OCI-LY3 (cell line): Measurements from ENCODE around the gene DGKB.
A peak's percentile ranks its signal among the peaks of the same experiment; 100 is the strongest.

Source experiments
- H2AFZ ChIP-seq: fragments of 200-600, 300-600 bp; shearing (Covaris generic); 2 replicates; pipeline ENCODE4 v1.6.0; 2014; ENCODE audit warnings: antibody characterized with exemption, low read depth, low read length
- H3K27ac ChIP-seq: fragments of 200-600, 300-600 bp; sonication (generic); 2 replicates; pipeline ENCODE4 v1.5.1; 2014; ENCODE audit warnings: mild to moderate bottlenecking, low read length, moderate library complexity, mixed read lengths
- H3K27me3 ChIP-seq: fragments of 200-600, 300-600 bp; sonication (generic); 2 replicates; pipeline ENCODE4 v1.6.1; 2014; ENCODE audit warnings: low read depth, low read length, mixed read lengths
- H3K36me3 ChIP-seq: fragments of 200-600, 300-600 bp; sonication (generic); replicated peaks from 2 replicates; pipeline ENCODE3; 2014; ENCODE audit warnings: low read depth, low read length, mixed read lengths
- H3K4me1 ChIP-seq: fragments of 300-600, 200-600 bp; sonication (generic); 2 replicates; pipeline ENCODE4 v1.6.1; 2014; ENCODE audit warnings: low read length, mixed read lengths
- H3K4me2 ChIP-seq: fragments of 200-600, 300-600 bp; sonication (generic); 2 replicates; pipeline ENCODE4 v1.6.1; 2014; ENCODE audit warnings: low read length, mixed read lengths
- H3K4me3 ChIP-seq: fragments of 300-600, 200-600 bp; sonication (generic); 2 replicates; pipeline ENCODE4 v1.5.1; 2014; ENCODE audit warnings: antibody characterized with exemption, mild to moderate bottlenecking, low read length, moderate library complexity
- H3K79me2 ChIP-seq: fragments of 300-600, 200-600 bp; shearing (Covaris generic); 2 replicates; pipeline ENCODE4 v1.6.1; 2014; ENCODE audit warnings: mild to moderate bottlenecking, low read length, mixed read lengths
- H3K9ac ChIP-seq: fragments of 300-600, 200-600 bp; shearing (Covaris generic); 2 replicates; pipeline ENCODE4 v1.6.0; 2014; ENCODE audit warnings: mild to moderate bottlenecking, low read length, moderate library complexity
- H3K9me3 ChIP-seq: fragments of 200-600, 300-600 bp; shearing (Covaris generic); 2 replicates; pipeline ENCODE4 v1.6.1; 2014; ENCODE audit warnings: low read length, mixed read lengths; ENCODE audit not compliant: insufficient read depth
- H4K20me1 ChIP-seq: fragments of 200-600, 300-600 bp; sonication (generic); 2 replicates; pipeline ENCODE4 v1.6.1; 2016; ENCODE audit warnings: low read length, mixed read lengths; ENCODE audit not compliant: insufficient read depth
- CTCF ChIP-seq: fragments of 200-600, 300-600 bp; sonication (generic); IDR thresholded peaks from 2 replicates; pipeline ENCODE4 v1.5.1; 2014; ENCODE audit warnings: antibody characterized with exemption, low read length, low read depth
- EZH2phosphoT487 ChIP-seq: fragments of 200-600 bp; shearing (Covaris generic); IDR thresholded peaks from 2 replicates; pipeline ENCODE4 v1.6.1; 2018; ENCODE audit warnings: antibody characterized with exemption, mixed run types, low read depth

The DGKB gene

GRCh38 chr7:14446829-14447228 is 455.7 kb downstream of the DGKB start:
- H3K4me1 ChIP-seq = peaks cover 20% of the 10 kb centered on the region
- TF ChIP-seq CTCF = peak; percentile 36
- no peak for TF ChIP-seq EZH2phosphoT487
- no peaks in the 10 kb centered on the region for H3K27me3 ChIP-seq
- H3K9ac ChIP-seq = no peak overlapping the region; the same call in 1 of the 2 replicates
- H3K9me3 ChIP-seq = peaks cover 15% of the 10 kb centered on the region
- H2AFZ ChIP-seq = no peak overlapping the region
- H3K4me3 ChIP-seq = no peak overlapping the region
- 0 out of 2 replicates have a peak overlapping the region, but pooled peaks have one; percentile 22 for H3K4me2 ChIP-seq
- peak overlapping the region; percentile 90 for H3K27ac ChIP-seq
- peaks cover 24% of the 10 kb centered on the region for H3K36me3 ChIP-seq
- no peaks in the 10 kb centered on the region for H4K20me1 ChIP-seq
- no peaks in the 10 kb centered on the region for H3K79me2 ChIP-seq

GRCh38 chr7:14446219-14446618 is 456.3 kb downstream of the DGKB start:
- Histone ChIP-seq H3K4me1 (peaks cover 20% of the 10 kb centered on the region), H2AFZ (no peak overlapping the region), H3K4me2 (peak overlapping the region; percentile 22; the same call in 1 of the 2 replicates), H3K36me3 (peaks cover 24% of the 10 kb centered on the region), H3K27ac (peak overlapping the region; percentile 90), H3K27me3 (no peaks in the 10 kb centered on the region), H3K9me3 (peaks cover 15% of the 10 kb centered on the region), H3K4me3 (no peak overlapping the region), H3K79me2 (no peaks in the 10 kb centered on the region), H4K20me1 (no peaks in the 10 kb centered on the region), H3K9ac (no peak overlapping the region)
- TF ChIP-seq CTCF (no peak), EZH2phosphoT487 (no peak)

GRCh38 chr7:14438366-14438765 is 464.2 kb downstream of the DGKB start:
- Histone ChIP-seq H2AFZ (no peak overlapping the region), H3K36me3 (no peaks in the 10 kb centered on the region), H3K79me2 (no peaks in the 10 kb centered on the region), H3K4me1 (no peaks in the 10 kb centered on the region), H3K27ac (no peak overlapping the region), H3K4me3 (no peak overlapping the region), H3K9me3 (no peaks in the 10 kb centered on the region), H3K9ac (no peak overlapping the region), H4K20me1 (no peaks in the 10 kb centered on the region), H3K4me2 (no peak overlapping the region), H3K27me3 (no peaks in the 10 kb centered on the region)
- TF ChIP-seq EZH2phosphoT487 = no peak
- no peak for TF ChIP-seq CTCF

- Histone ChIP-seq H3K36me3 (no peaks in the 10 kb centered on the region), H4K20me1 (no peaks in the 10 kb centered on the region), H3K4me1 (no peaks in the 10 kb centered on the region), H2AFZ (no peak overlapping the region), H3K27me3 (no peaks in the 10 kb centered on the region), H3K79me2 (no peaks in the 10 kb centered on the region), H3K4me3 (no peak overlapping the region), H3K9ac (no peak overlapping the region), H3K27ac (no peak overlapping the region), H3K4me2 (no peak overlapping the region), H3K9me3 (no peaks in the 10 kb centered on the region)
- no peak for TF ChIP-seq EZH2phosphoT487
- TF ChIP-seq CTCF = no peak
These were observed 465.7 kb downstream of the DGKB start for GRCh38 chr7:14436878-14437277.
